Erythroblast (primary cell): ENCODE data around the gene WDR90.

Experiments
- DNase-seq, 2 experiments: peaks; one replicate each; lab custom pipeline; 2025; lab: John Stamatoyannopoulos, UW
- GATA1 ChIP-seq: IDR thresholded peaks from 2 replicates; pipeline ENCODE4 v1.6.1; 2011; ENCODE audit warnings: low read depth, mild to moderate bottlenecking, control low read depth, low read length, moderate library complexity
- POLR2A ChIP-seq: IDR thresholded peaks from 2 replicates; pipeline ENCODE4 v1.6.1; 2011; ENCODE audit warnings: mild to moderate bottlenecking, low read length

Gene WDR90

GRCh38 chr16:648781-649589 lies at the start of gene WDR90:
WDR90 (plus strand) TSS chr16:649365; CDS start chr16:649417, 52 bp downstream.
- TF ChIP-seq POLR2A (peak; percentile 70), GATA1 (no peak)
- peak; percentile 95 to 96 for DNase-seq

DNA sequence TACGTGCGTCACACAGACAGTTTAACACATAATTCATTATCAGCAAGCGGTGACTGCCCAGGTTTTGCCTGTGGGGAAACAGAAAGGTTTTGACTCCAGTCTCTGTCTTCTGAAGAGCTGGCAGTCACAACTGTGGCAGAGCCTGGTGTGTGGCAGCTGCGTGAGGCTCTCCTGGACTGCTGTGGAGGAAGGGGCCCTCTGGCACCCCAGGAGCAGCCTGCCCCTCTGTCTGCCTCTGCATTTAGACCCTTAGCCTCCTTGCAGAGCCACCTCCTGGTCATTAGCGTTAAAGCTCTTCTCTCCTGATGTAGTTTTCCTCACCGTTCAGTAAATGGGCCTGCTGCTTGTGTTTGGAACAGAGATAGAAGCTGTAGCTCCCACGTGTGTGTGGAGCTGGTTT lies 48.4 kb upstream of the WDR90 start:
- DNase-seq, result peak in 1 of 2 experiments; percentile 25
- no peak for TF ChIP-seq POLR2A
- TF ChIP-seq GATA1, result no peak

DNA sequence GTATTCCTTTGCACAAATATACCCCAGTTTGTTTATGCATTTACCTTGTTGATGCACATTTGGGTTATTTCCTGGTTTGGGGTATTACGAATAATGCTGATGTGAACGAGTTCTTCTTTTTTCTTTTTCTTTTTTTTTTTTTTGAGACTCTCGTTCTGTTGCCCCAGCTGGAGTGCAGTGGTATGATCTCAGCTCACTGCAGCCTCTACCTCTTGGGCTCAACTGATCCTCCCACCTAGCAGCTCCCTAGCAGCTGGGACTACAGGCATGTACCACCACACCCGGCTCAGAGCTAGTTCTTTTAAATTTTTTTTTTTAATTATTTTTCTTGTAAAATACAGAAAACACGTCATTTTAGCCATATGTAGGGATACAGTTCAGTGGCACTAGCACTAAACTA lies 45.2 kb upstream of the WDR90 start:
- DNase-seq, result no peak
- TF ChIP-seq POLR2A (no peak), GATA1 (no peak)

DNA sequence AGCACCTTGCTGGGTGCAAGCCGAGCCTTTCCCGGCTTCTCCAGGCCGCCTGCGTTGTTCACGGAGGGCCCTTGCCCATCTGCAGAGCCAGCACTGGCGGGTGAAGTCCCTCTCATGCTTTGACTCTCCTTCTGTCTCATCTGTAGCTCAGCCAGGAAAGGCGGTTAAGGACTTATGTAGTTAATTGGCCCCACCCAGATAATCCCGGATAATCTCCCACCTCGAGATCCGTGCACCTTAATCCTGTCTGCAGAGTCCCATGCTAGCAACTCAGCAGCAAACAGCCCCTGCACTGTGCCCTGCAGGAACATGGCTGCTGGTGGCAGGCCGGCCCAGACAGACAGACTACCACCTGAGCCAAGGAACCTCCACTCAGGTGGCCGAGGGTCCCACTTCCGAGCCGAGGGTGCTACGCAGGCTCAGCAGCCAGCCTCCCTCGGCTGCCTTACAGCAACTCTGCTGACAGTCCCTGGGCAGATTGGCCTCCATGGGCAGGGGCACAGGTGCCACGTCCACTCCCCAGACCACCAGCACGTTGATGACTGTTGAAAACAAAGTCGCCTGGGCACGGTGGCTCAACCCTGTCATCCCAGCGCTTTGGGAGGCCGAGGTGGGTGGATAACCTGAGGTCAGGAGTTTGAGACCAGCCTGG lies 42.4 kb upstream of the WDR90 start:
- no peak for DNase-seq
- TF ChIP-seq GATA1 (no peak), POLR2A (no peak)

DNA sequence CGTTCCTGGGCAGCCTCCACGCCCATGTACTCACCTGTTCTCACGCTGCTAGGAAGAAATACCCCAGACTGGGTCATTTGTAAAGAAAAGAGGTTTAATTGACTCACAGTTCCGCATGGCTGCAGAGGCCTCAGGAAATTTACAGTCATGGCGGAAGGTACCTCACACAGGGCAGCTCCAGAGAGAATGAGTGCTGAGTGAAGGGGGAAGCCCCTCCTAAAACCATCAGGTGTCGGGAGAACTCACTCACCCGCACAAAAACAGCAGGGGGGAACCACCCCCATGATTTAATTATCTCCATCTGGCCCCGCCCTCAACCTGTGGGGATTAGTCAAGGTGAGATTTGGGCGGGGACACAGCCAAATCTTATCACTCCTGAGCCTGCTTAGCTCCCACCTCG lies 41.1 kb upstream of the WDR90 start:
- no peak for TF ChIP-seq GATA1
- no peak for TF ChIP-seq POLR2A
- no peak for DNase-seq

DNA sequence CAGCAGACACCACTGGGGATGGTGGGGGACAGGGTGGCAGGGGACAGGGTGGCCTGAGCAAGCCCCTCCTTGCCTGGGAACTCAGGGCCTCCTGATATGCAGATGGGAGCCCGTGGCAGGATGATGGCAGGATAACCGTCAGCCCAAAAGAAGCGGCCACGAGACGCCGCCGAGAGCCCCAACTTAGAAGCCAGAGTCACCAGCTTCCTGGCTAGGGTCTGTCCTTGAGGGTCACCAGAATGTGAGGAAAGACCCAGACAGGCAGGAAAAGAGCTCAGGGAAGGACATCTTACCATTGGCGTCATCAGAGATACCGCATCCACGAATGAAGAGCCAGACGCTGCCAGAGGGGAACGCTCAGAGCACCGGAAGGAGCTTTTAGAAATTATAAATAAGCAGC lies 39.8 kb upstream of the WDR90 start:
- DNase-seq, result no peak
- TF ChIP-seq POLR2A (no peak), GATA1 (no peak)

DNA sequence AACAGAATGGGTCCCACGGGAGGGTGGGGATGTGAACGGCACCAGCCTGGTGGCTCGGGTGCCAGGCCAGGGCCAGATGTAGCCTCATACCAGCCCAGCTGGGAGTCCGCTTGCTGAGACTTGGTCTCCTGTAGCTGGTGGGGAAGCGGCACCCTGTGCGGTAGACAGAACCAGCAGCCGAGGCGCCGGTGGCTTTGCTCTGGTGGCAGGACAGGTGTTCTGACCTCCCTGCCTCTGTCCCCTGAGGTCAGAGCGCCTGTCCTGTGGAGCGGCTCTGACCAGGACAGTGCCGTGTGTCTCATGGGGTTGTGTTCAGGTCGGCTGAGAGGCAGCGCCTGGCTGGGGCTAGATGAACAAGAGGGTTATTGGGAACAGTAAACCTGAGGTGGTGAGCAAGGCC lies 39.2 kb upstream of the WDR90 start:
- DNase-seq, result no peak
- no peak for TF ChIP-seq GATA1
- no peak for TF ChIP-seq POLR2A

DNA sequence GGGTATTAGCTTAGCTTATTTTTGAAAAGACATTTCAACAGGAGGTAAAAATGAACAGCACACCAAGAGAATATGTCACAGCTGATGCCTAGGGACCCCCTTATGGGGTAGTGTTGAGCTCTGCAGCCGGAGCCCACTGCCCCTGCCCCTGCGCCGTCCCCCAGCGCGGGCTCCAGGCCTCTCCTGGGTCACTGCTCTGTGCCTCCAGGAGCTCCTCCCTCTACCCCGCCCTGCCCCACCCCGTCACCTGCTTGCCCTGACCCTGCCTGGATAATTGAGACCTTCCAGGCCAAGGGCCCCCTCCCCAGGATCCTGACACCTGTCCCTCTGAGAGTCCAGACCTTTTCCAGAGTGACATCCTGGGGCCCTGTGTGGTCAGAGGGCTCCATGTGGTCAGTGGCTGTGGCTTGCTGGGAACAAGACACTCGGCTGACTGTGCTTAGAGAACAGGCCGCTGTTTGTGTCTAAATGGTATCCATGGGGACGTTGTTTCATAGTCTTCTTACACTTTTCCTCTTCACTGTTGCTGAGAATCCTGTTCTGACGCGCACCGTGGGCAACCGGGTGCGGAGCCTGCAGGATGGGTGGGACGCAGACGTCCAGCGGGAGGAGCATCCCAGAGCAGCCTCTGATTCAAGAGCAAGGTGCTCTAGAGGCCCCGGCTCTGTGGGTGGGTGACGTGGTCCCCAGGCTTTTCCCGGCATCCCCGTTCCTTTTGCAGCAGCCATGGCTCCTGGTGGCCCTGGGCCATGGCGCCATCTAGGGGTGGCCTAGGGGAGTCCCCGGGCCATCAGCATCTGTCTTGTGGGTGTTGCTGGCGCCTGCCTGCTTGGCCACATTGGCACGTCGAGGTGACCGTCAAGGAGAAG lies 38.4 kb upstream of the WDR90 start:
- DNase-seq, result peak; percentile 50 to 65
- no peak for TF ChIP-seq GATA1
- TF ChIP-seq POLR2A, result no peak

DNA sequence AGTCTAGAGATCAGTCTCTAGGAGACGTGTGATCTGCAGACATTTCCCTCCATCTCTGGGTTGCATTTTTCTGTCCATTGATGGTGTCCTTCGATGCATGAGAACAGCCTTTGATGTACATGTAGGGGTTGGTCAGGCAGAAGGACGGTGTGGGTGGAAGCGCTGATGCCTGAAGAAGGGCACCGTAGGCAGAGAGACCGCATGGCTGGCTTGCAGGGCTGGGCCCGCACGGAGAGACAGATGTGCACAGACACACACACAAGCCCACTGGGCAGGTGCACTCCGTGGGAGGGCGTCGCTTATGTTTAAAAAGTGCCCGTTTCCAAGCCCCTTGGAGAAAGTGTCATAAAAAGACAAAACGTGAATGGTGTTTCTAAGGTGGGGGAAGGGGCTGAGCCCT lies 34.0 kb upstream of the WDR90 start:
- TF ChIP-seq GATA1 (no peak), POLR2A (no peak)
- DNase-seq, result no peak

- DNase-seq, result no peak
- no peak for TF ChIP-seq GATA1
- no peak for TF ChIP-seq POLR2A
Measured at GRCh38 chr16:616733-617586, 32.2 kb upstream of the WDR90 start.

GRCh38 chr16:617855-618254 lies 31.3 kb upstream of the WDR90 start:
- TF ChIP-seq GATA1 (no peak), POLR2A (no peak)
- DNase-seq, result no peak

DNA sequence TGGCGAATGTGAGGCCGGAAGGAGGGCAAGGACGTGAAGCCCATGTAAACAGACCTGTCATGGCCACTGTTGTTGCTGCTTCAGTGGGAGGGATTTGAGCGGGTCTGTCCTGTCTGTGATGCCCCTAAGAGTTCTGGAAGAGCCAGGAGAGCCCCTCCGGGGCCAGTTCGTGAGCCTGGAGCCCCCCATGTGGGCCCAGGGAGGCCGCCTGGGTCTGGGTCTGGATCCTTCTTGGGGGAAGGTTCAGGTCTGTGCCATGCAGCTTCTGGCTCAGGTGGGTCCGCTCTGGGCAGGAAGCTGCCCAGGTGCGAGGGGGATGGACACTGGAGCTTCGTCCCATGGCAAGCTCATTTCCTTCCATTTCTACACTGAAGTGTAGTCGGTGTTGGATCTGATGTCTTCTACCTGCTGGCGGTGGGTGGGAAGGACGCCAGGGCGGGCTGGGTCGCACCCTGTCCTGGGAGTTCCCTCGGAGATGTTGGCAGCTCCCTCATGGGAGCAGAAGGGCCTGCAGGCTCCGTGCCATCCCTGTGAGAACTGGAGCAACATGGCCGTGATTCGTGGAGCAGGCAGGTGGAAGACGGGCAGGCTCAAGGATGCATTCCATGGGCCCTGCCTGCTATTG lies 29.6 kb upstream of the WDR90 start:
- DNase-seq, result no peak
- TF ChIP-seq POLR2A, result no peak
- no peak for TF ChIP-seq GATA1
